ENCODE results near the gene SEC23A.

The SEC23A gene

DNA sequence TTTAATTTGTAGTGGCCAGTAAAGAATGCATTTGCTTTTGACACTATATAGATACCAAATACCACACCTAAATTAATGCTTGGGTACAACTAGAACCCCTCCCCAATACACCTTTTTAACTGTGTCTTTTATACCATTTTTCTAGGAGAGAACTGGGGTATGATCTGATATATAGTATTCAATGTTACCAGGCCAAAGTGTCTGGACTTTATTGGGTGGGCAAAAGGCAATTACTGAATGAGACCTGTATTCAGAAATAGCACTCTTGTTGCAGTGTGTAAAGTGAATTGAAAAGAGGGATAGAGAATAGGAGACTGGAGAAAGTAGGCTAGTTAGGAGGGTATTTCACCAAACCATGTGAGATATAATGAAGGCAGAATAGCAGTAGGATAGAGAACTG is 74.4 kb downstream of the SEC23A start:
- Histone ChIP-seq H3K36me3 (ENCODE audit: insufficient read depth, low read length) (peaks cover 24% of the 10 kb centered on the region), H3K9ac (ENCODE audit: low read depth, low read length, poor library complexity, severe bottlenecking) (no peak overlapping the region), H3K27me3 (ENCODE audit: insufficient read depth, low read length, poor library complexity, severe bottlenecking) (no peaks in the 10 kb centered on the region), H3F3A (ENCODE audit: low read depth) (no peaks in the 10 kb centered on the region; the same call in 1 of the 2 replicates), H3K4me1 (ENCODE audit: insufficient read depth, low read length, poor library complexity, severe bottlenecking) (peaks cover 7% of the 10 kb centered on the region), H3K79me2 (ENCODE audit: insufficient read depth, low read length) (no peaks in the 10 kb centered on the region), H4K20me1 (ENCODE audit: insufficient read depth, low read length, poor library complexity, severe bottlenecking) (no peaks in the 10 kb centered on the region), H2AFZ (ENCODE audit: low read length) (no peak overlapping the region), H3K4me3 (ENCODE audit: low read length, poor library complexity, severe bottlenecking) (no peak overlapping the region), H3K9me3 (ENCODE audit: insufficient read depth, low read depth, low read length) (no peaks in the 10 kb centered on the region), H3K4me2 (ENCODE audit: low read depth, low read length, poor library complexity, severe bottlenecking) (no peak overlapping the region), H3K9me2 (replicated peaks; ENCODE audit: low read depth, low read length) (no peaks in the 10 kb centered on the region)
- TF ChIP-seq, protein P1, sequence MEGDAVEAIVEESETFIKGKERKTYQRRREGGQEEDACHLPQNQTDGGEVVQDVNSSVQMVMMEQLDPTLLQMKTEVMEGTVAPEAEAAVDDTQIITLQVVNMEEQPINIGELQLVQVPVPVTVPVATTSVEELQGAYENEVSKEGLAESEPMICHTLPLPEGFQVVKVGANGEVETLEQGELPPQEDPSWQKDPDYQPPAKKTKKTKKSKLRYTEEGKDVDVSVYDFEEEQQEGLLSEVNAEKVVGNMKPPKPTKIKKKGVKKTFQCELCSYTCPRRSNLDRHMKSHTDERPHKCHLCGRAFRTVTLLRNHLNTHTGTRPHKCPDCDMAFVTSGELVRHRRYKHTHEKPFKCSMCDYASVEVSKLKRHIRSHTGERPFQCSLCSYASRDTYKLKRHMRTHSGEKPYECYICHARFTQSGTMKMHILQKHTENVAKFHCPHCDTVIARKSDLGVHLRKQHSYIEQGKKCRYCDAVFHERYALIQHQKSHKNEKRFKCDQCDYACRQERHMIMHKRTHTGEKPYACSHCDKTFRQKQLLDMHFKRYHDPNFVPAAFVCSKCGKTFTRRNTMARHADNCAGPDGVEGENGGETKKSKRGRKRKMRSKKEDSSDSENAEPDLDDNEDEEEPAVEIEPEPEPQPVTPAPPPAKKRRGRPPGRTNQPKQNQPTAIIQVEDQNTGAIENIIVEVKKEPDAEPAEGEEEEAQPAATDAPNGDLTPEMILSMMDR (conservative IDR thresholded peaks at IDR 0.05; ENCODE audit: low read length): no peak
- no peak for TF ChIP-seq EZH2phosphoT487 (IDR thresholded peaks at IDR 0.05; ENCODE audit: borderline replicate concordance)

DNA sequence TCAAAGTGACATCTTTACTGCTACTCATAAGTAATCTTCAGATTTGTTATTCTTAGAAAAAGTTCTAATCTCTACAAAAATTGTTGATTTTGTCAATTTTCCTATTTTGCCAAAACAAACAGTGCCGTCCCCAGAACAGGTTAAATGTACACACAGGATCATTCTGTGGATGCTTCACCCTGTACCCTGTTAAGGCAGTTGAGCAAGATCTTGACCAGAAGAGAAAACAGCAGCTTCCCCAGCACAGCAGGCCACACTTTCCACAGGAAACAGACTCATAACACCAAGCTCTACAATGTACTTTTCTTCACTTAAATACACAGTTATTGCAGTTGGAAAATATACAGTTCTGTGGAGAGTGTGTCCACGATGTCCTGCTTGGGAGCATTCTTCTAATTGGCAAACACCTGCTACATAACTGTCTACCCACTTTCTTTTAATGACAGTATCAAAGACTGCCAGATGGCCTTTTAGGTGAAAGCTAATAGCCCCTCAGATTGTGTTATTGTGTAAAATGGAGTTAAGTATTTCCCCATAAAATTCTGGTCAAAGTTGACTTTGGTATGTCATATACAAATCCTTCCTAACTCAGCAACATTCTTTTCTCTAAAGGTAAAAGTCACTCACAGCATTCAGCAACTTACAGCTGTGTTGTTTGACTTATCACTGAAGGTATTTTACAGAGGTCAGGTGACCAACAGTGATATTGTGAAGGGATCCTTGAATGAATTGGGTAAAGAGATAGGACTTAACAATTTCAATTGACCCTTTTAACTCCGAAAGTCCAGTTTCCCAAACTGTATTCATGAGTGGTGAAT is 77.0 kb downstream of the SEC23A start:
- Histone ChIP-seq H3K4me1 (ENCODE audit: insufficient read depth, low read length, poor library complexity, severe bottlenecking) (peaks cover 7% of the 10 kb centered on the region), H4K20me1 (ENCODE audit: insufficient read depth, low read length, poor library complexity, severe bottlenecking) (no peaks in the 10 kb centered on the region), H3K9me2 (replicated peaks; ENCODE audit: low read depth, low read length) (no peaks in the 10 kb centered on the region), H3K4me2 (ENCODE audit: low read depth, low read length, poor library complexity, severe bottlenecking) (peak overlapping the region; percentile 19), H3K9ac (ENCODE audit: low read depth, low read length, poor library complexity, severe bottlenecking) (no peak overlapping the region), H3K27me3 (ENCODE audit: insufficient read depth, low read length, poor library complexity, severe bottlenecking) (no peaks in the 10 kb centered on the region), H3F3A (ENCODE audit: low read depth) (no peaks in the 10 kb centered on the region), H3K36me3 (ENCODE audit: insufficient read depth, low read length) (peaks cover 7% of the 10 kb centered on the region; the same call in 1 of the 2 replicates), H3K4me3 (ENCODE audit: low read length, poor library complexity, severe bottlenecking) (no peak overlapping the region), H3K79me2 (ENCODE audit: insufficient read depth, low read length) (no peaks in the 10 kb centered on the region), H2AFZ (ENCODE audit: low read length) (no peak overlapping the region; the same call in 1 of the 2 replicates), H3K9me3 (ENCODE audit: insufficient read depth, low read depth, low read length) (no peaks in the 10 kb centered on the region)
- TF ChIP-seq, protein P1 (conservative IDR thresholded peaks at IDR 0.05; ENCODE audit: low read length): no peak
- no peak for TF ChIP-seq EZH2phosphoT487 (IDR thresholded peaks at IDR 0.05; ENCODE audit: borderline replicate concordance)

DNA sequence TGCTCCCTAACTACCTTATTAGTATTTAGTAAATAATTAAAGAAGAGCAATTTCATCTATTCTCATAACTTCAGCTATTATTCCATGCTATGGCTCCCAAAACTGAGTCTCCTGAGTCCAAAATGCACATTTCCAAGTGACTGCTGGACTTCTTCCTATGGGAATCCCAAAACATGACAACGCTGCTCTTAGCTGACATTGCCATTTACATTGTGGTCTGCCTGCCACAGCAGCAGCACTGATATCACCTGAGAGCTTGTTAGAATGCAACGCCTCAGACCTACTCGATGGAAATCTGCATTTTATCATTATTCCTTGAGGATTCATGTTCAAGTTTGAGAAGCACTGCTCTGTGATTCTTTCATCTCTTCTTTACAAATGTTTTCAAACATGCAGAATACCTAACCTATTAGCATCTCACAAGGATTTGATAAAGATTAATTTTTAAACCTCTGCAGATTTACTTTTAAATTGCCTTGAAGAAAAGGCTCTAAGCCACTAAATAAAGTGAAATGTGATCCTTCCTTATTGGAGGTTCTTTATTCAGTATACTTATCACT is 77.7 kb downstream of the SEC23A start:
- peaks cover 5% of the 10 kb centered on the region; the same call in 1 of the 2 replicates for H3K36me3 ChIP-seq (ENCODE audit: insufficient read depth, low read length)
- no peaks in the 10 kb centered on the region for H3K9me2 ChIP-seq (replicated peaks; ENCODE audit: low read depth, low read length)
- H3K4me2 ChIP-seq (ENCODE audit: low read depth, low read length, poor library complexity, severe bottlenecking): no peak overlapping the region
- no peak for TF ChIP-seq EZH2phosphoT487 (IDR thresholded peaks at IDR 0.05; ENCODE audit: borderline replicate concordance)
- TF ChIP-seq, protein P1 (conservative IDR thresholded peaks at IDR 0.05; ENCODE audit: low read length): no peak
- H3K9ac ChIP-seq (ENCODE audit: low read depth, low read length, poor library complexity, severe bottlenecking): no peak overlapping the region
- no peak overlapping the region for H3K4me3 ChIP-seq (ENCODE audit: low read length, poor library complexity, severe bottlenecking)
- H3K9me3 ChIP-seq (ENCODE audit: insufficient read depth, low read depth, low read length): no peaks in the 10 kb centered on the region
- peaks cover 7% of the 10 kb centered on the region for H3K4me1 ChIP-seq (ENCODE audit: insufficient read depth, low read length, poor library complexity, severe bottlenecking)
- H2AFZ ChIP-seq (ENCODE audit: low read length): no peak overlapping the region
- H3K27me3 ChIP-seq (ENCODE audit: insufficient read depth, low read length, poor library complexity, severe bottlenecking): no peaks in the 10 kb centered on the region
- no peaks in the 10 kb centered on the region for H3F3A ChIP-seq (ENCODE audit: low read depth)
- H4K20me1 ChIP-seq (ENCODE audit: insufficient read depth, low read length, poor library complexity, severe bottlenecking): no peaks in the 10 kb centered on the region
- H3K79me2 ChIP-seq (ENCODE audit: insufficient read depth, low read length): no peaks in the 10 kb centered on the region
